NCI-H128 (cell line): ENCODE measurements around the gene BCL10.

Experiments used
- DNase-seq: peaks from one replicate; lab custom pipeline; 2025; ENCODE audit not compliant: unreplicated experiment; lab: John Stamatoyannopoulos, UW

Gene BCL10

GRCh38 chr1:85300140-85300539, 23.7 kb upstream of the BCL10 start:
- DNase-seq: no peak

DNA sequence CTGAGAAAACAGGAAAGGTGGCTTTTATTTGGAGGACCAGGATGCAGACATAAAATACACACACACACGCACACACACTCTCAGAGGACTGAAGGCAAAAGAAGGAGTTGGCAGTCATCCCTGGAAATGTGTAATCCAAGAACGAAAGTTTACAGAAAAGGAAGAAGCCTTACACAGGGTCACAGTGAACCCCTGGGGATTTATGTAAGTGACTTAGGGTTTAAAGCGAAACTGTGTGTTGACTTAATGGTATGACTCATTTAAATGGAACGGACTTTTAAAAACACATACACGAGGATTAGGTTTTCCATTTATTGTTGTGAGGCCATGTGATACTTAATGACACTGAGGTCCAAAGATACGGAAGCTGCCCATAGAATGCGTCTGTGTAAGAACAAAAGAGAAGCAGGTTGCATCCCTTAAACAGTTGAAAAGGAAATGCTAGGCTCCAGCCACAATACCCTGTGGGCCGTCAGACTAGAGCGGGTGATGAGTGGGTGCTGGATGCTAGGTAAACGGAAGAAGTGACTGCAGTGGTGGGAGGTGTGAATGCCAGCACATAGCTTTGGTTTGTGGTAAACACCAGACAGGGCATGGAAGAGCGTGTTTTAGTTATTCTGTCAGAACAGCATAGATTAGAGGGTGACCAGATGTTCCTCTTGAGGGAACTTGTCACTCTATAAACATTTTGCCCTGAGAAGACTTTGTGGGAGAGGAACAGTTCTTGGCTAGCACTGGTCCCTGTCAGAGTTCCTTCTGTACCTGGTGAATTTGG, 21.6 kb upstream of the BCL10 start:
- DNase-seq: peak; percentile 58

DNA sequence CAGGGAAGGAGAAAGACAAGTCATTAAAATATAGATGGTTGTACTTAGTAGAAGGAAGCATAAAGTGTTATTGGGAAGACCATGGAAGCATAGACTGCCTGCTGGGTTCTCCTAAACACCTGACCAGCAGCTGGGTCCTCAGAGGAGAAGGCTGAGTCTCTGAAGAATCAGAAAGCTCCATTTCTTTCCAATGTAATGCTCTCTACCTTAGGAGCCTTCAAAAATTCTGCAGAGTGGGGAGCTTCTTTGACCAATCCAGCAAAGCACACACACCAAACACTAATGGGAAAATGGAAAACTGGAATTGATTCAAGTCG, 21.1 kb upstream of the BCL10 start:
- no peak for DNase-seq

DNA sequence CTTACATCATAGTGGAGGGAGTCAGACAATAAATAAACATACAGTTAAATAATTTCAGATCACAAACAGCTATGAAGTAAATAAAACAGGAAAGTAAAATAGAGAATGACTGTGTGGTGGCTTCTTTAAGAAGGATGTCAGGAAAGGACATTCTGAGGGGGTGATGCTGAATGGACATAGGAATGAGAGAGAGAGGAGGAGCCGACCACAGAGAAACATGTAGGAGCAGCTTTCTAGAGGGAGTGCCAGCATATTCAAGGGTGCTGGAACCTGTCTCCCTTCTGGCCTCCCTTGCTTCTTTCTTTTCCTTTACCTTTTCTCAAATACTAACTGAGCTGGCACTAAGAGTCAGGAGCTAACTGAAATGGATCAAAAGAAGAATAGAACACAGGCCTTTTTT, 20.5 kb upstream of the BCL10 start:
- DNase-seq: no peak

GRCh38 chr1:85295654-85296053, 19.2 kb upstream of the BCL10 start:
- no peak for DNase-seq

GRCh38 chr1:85295006-85295431, 18.6 kb upstream of the BCL10 start:
- no peak for DNase-seq

GRCh38 chr1:85290826-85291225, 14.4 kb upstream of the BCL10 start:
- no peak for DNase-seq

DNA sequence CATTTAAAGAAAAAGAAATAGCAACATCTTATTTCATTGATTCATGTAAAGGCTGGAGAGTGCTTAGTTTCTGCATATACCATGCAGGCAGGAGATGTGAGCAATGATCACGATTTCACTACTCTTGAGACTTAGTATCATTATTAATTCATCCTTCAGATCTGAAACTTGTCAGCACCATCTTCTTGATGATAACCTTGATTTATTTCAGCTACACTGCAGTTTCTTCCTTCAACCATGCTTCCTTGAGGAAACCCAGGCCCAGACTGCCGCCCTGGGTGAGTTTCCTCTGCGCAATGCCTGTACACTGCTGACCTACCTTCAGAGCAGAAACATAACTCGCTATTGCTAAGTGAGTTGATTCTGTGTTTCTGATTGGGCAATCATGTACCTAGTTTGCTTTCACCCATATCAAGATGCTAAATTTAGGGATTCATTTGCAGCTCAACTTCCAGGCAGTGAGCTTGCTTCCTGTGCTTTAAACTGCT, 13.5 kb upstream of the BCL10 start:
- DNase-seq: no peak

- no peak for DNase-seq
Measured at GRCh38 chr1:85289207-85289847, 12.9 kb upstream of the BCL10 start.

GRCh38 chr1:85284202-85284601, 7.8 kb upstream of the BCL10 start:
- no peak for DNase-seq

- DNase-seq: no peak
Measured at GRCh38 chr1:85283475-85284199, 7.2 kb upstream of the BCL10 start.

- no peak for DNase-seq
Measured at GRCh38 chr1:85282424-85282823, 6.0 kb upstream of the BCL10 start.

- DNase-seq: no peak
Measured at GRCh38 chr1:85280636-85281035, 4.2 kb upstream of the BCL10 start.

GRCh38 chr1:85279458-85280080, 3.1 kb upstream of the BCL10 start:
- no peak for DNase-seq

- DNase-seq: no peak
Measured at GRCh38 chr1:85278853-85279314, 2.5 kb upstream of the BCL10 start.

DNA sequence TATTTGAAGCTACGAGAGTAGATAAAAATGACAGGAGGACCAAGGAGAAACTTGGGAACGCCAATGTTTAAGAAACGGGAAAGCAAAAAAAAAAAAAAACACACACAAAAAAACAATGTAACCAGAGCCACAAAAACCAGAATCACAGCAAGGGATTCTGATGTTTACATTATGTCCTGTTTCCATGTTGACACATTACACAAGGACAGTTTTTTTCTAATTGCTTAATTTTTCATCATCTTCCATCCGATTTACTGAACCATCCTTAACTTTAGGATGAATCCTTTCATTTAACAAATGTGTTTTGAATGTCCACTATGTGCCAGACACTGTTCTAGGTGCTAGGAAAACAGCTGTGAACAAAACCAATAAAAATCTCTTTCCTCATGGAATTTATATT, 1.4 kb upstream of the BCL10 start:
- DNase-seq: no peak

DNA sequence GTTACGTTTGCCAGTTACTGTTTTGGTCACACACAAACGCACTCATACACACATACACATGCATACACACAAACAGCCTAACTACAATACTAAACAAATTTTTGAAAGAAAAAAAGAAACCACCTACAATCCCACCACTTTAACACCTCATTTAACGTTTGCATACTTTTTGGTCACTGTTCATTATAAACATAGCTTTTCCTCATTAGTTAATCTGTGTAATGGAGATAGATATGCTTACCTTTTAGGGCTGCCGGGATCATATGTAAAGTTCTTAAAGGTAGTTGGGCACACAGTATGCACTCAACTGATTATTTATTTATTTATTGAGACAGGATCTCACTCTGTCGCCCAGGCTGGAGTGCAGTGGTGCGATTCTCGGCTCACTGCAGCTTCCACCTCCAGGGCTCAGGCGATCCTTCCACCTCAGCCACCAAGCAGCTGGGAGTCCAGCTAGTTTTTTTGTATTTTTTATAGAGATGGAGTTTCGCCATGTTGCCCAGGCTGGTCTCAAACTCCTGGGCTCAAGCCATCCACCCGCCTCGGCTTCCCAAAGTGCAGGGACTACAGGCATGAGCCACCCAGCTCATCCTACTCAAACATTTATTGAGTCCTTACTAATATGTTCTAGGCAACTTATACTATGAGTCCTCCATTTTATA, 677 bp upstream of the BCL10 start:
- DNase-seq: no peak

GRCh38 chr1:85275701-85276214, 674 bp downstream of the BCL10 start:
- DNase-seq: no peak

- no peak for DNase-seq
Measured at GRCh38 chr1:85274969-85275453, 1.4 kb downstream of the BCL10 start.

GRCh38 chr1:85273397-85273796, 3.0 kb downstream of the BCL10 start:
- no peak for DNase-seq
